ENCODE data around the gene HSPH1. TPM values are rescaled to one million over a fixed set of nuclear protein-coding genes. Genes with fewer than 3 reads are reported as not detected.
A peak's percentile ranks its signal among the peaks of the same experiment; 100 is the strongest.

HSPH1 gene
- total and polyA plus RNA-seq, 2 of the 13 experiments (the other 11 are each of a cell fraction or from before 2014, with no cell fraction given): 13.0 to 62.9 TPM

GRCh38 chr13:31090961-31091624 lies 70.6 kb downstream of the HSPH1 start (continued):
- TF ChIP-seq RNF219 (CRISPR knock-in tag; IDR thresholded peaks at IDR 0.05): no peak
- no peak for TF ChIP-seq CEBPB (IDR thresholded peaks at IDR 0.05; ENCODE audit: borderline replicate concordance, low read depth, low read length)
- no peak for TF ChIP-seq KDM6A (CRISPR knock-in tag; IDR thresholded peaks at IDR 0.05; ENCODE audit: low read depth)
- TF ChIP-seq ONECUT2 (CRISPR knock-in tag; IDR thresholded peaks at IDR 0.05): 0 out of 2 replicates have a peak, but pooled peaks have one; percentile 17
- no peak for TF ChIP-seq SRSF9 (IDR thresholded peaks at IDR 0.05; ENCODE audit: borderline replicate concordance, insufficient read depth, low read depth, low read length, poor library complexity, severe bottlenecking)
- TF ChIP-seq HCFC1 (IDR thresholded peaks at IDR 0.05; ENCODE audit: low read depth, low read length): no peak
- no peak for TF ChIP-seq FOSL2 (CRISPR knock-in tag; IDR thresholded peaks at IDR 0.05)
- TF ChIP-seq SP140L (CRISPR knock-in tag; IDR thresholded peaks at IDR 0.05; ENCODE audit: borderline replicate concordance): no peak
- TF ChIP-seq MBD4 (IDR thresholded peaks at IDR 0.05; ENCODE audit: borderline replicate concordance, low read length): no peak
- TF ChIP-seq THRA (CRISPR knock-in tag; IDR thresholded peaks at IDR 0.05; ENCODE audit: borderline replicate concordance): no peak

All from HepG2 (cell line).